ENCODE measurements around the gene EIF2B5.

DNA sequence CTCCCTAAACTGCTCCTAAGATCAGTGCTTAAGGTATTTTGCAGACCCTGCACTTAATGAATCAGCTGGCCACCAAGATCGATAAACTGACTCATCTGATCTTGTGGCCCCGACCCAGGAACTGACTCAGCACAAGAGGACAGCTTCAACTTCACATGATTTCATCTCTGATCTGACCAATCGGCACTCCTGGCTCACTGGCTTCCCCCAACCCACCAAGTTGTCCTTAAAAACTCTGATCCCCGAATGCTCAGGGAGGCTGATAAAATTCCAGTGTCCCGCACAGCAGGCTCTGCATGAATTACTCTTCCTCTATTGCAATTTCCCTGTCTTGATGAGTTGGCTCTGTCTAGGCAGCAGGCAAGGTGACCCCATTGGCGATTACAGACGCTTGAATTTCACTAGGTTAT lies 24.8 kb upstream of the EIF2B5 start:
- TF ChIP-seq FOXM1 (IDR thresholded peaks at IDR 0.05; ENCODE audit: borderline replicate concordance, low read depth) (no peak), EP300 (IDR thresholded peaks at IDR 0.05; ENCODE audit: borderline replicate concordance) (no peak), NFIC (IDR thresholded peaks at IDR 0.05) (no peak)
- TF ChIP-seq, protein P1, sequence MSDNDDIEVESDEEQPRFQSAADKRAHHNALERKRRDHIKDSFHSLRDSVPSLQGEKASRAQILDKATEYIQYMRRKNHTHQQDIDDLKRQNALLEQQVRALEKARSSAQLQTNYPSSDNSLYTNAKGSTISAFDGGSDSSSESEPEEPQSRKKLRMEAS (IDR thresholded peaks at IDR 0.05), result no peak

Measured in Ishikawa (cell line).